Neuronal stem cell (in vitro differentiated cells): Measurements from ENCODE around the gene CLBA1.

Experiments
- DNase-seq: peaks from one replicate; pipeline ENCODE4 v3.0.0-alpha.2; 2013; ENCODE audit warnings: low spot score
- H2AFZ ChIP-seq: one replicate; pipeline ENCODE4 v1.6.1; 2013; ENCODE audit warnings: mild to moderate bottlenecking, low read length, inconsistent platforms
- H2AK5ac ChIP-seq: 2 replicates; pipeline ENCODE4 v1.6.1; 2013; ENCODE audit warnings: low read depth, mild to moderate bottlenecking, inconsistent platforms, low read length, moderate library complexity, mixed read lengths
- H2BK120ac ChIP-seq: 2 replicates; pipeline ENCODE4 v1.6.1; 2013; ENCODE audit warnings: low read depth, mild to moderate bottlenecking, inconsistent platforms, low read length, moderate library complexity, mixed read lengths
- H2BK12ac ChIP-seq: one replicate; pipeline ENCODE4 v1.6.1; 2013; ENCODE audit warnings: low read length, inconsistent platforms
- H2BK15ac ChIP-seq: 2 replicates; pipeline ENCODE4 v1.6.1; 2013; ENCODE audit warnings: mild to moderate bottlenecking, low read length, inconsistent platforms, mixed read lengths
- H2BK5ac ChIP-seq: one replicate; pipeline ENCODE4 v1.6.1; 2013; ENCODE audit warnings: inconsistent platforms, mild to moderate bottlenecking, low read length, moderate library complexity
- H3K14ac ChIP-seq: one replicate; pipeline ENCODE4 v1.6.1; 2013; ENCODE audit warnings: low read length, inconsistent platforms
- H3K18ac ChIP-seq: 2 replicates; pipeline ENCODE4 v1.6.1; 2013; ENCODE audit warnings: low read length, inconsistent platforms
- H3K23ac ChIP-seq: 2 replicates; pipeline ENCODE4 v1.6.1; 2013; ENCODE audit warnings: low read depth, mild to moderate bottlenecking, mixed read lengths, low read length, inconsistent platforms; ENCODE audit not compliant: poor library complexity
- H3K27ac ChIP-seq: replicated peaks from 3 replicates; pipeline ENCODE4 v1.5.1; 2013; ENCODE audit warnings: low read length, inconsistent platforms
- H3K27me3 ChIP-seq, 3 experiments: 2 replicates each; pipeline ENCODE4 v1.6.1; 2013; ENCODE audit warnings: low read length in 3 of 3, mild to moderate bottlenecking in 2 of 3, inconsistent platforms in 1 of 3, low read depth in 1 of 3, mixed read lengths in 1 of 3, moderate library complexity in 1 of 3; ENCODE audit not compliant: control insufficient read depth in 3 of 3, insufficient read depth in 3 of 3
- H3K36me3 ChIP-seq, 2 donors: replicated peaks in 1 of 2; 2 replicates each; pipeline ENCODE4 v1.6.1; 2013; ENCODE audit warnings: low read length in 2 of 2; ENCODE audit not compliant: control insufficient read depth in 2 of 2, insufficient read depth in 2 of 2
- H3K4ac ChIP-seq: 2 replicates; pipeline ENCODE4 v1.6.1; 2013; ENCODE audit warnings: inconsistent platforms, mild to moderate bottlenecking, low read length, moderate library complexity
- H3K4me1 ChIP-seq, 2 donors: 1 replicate in 1 of 2; 2 replicates in 1 of 2; pipeline ENCODE4 v1.6.1; 2013; ENCODE audit warnings: low read length in 2 of 2, low read depth in 1 of 2; ENCODE audit not compliant: control insufficient read depth in 2 of 2, insufficient read depth in 1 of 2
- H3K4me2 ChIP-seq: one replicate; pipeline ENCODE4 v1.6.1; 2013; ENCODE audit warnings: mild to moderate bottlenecking, low read length, inconsistent platforms; ENCODE audit not compliant: insufficient read depth, poor library complexity, severe bottlenecking
- H3K4me3 ChIP-seq, 2 donors: 2 replicates each; pipeline ENCODE4 v1.5.1; 2013; ENCODE audit warnings: low read length in 2 of 2, mild to moderate bottlenecking in 2 of 2, inconsistent platforms in 1 of 2, moderate library complexity in 1 of 2
- H3K79me1 ChIP-seq: one replicate; pipeline ENCODE4 v1.6.1; 2013; ENCODE audit warnings: low read depth, mild to moderate bottlenecking, inconsistent platforms, low read length, moderate library complexity
- H3K9ac ChIP-seq: one replicate; pipeline ENCODE4 v1.6.1; 2013; ENCODE audit warnings: mild to moderate bottlenecking, low read depth, low read length, inconsistent platforms; ENCODE audit not compliant: poor library complexity
- H3K9me3 ChIP-seq, 2 donors: replicated peaks in 1 of 2; 2 replicates each; pipeline versions ENCODE3 to v1.6.1; 2013; ENCODE audit warnings: low read length in 2 of 2, mild to moderate bottlenecking in 2 of 2, inconsistent platforms in 1 of 2, low read depth in 1 of 2, mixed read lengths in 1 of 2, moderate library complexity in 1 of 2; ENCODE audit not compliant: control insufficient read depth in 2 of 2, insufficient read depth in 1 of 2
- H4K8ac ChIP-seq: one replicate; pipeline ENCODE4 v1.6.1; 2013; ENCODE audit warnings: low read depth, mild to moderate bottlenecking, inconsistent platforms, low read length, moderate library complexity
- H4K91ac ChIP-seq: one replicate; pipeline ENCODE4 v1.6.1; 2013; ENCODE audit warnings: low read length, low read depth, mild to moderate bottlenecking, inconsistent platforms; ENCODE audit not compliant: poor library complexity
- whole genome bisulfite sequencing, 2 donors: extraction: QIAGEN DNeasy Blood & Tissue Kit; methylation state at CpG; one replicate each; pipeline ENCODE4 v1.1.7; 2013; ENCODE audit warnings: missing lambda C conversion rate in 2 of 2, mixed read lengths in 1 of 2; ENCODE audit not compliant: insufficient read length in 2 of 2, insufficient replicate concordance in 1 of 2; ENCODE audit errors: extremely low coverage in 2 of 2; 5-methylcytosine and 5-hydroxymethylcytosine counted together

CLBA1 gene

GRCh38 chr14:104977008-104977680 is 8.4 kb upstream of the CLBA1 start:
- WGBS, 2 donors, result no CpG with 5 or more reads among the region's 11 CpGs
- H3K4me3 ChIP-seq, result peak overlapping the region; percentile 38 to 41

GRCh38 chr14:104977681-104978653 is 7.6 kb upstream of the CLBA1 start, which contains the start of gene AHNAK2:
TSS of gene AHNAK2 (minus strand) at chr14:104978374. CDS start at chr14:104978237, 137 bp downstream.
- DNase-seq, result peak; percentile 82
- H2BK5ac ChIP-seq, result peak within 1 kb of the TSS; percentile 82
- H3K9ac ChIP-seq, result peak within 1 kb of the TSS; percentile 77
- H2AK5ac ChIP-seq, result peak within 1 kb of the TSS; percentile 99
- peaks cover 24 to 26% of the 10 kb centered on the region in 2 donors for H3K4me1 ChIP-seq
- peak within 1 kb of the TSS; percentile 41 to 77 for H3K4me3 ChIP-seq
- H3K4me2 ChIP-seq, result peak within 1 kb of the TSS; percentile 83
- peak within 1 kb of the TSS; percentile 89 for H3K14ac ChIP-seq
- peak within 1 kb of the TSS; percentile 85 for H3K23ac ChIP-seq
- peak within 1 kb of the TSS; percentile 94 for H2BK120ac ChIP-seq
- no peaks in the 10 kb centered on the region for H3K36me3 ChIP-seq
- no peak within 1 kb of the TSS for H3K27ac ChIP-seq
- peak within 1 kb of the TSS; percentile 87 for H2AFZ ChIP-seq
- peak within 1 kb of the TSS; percentile 99 for H2BK15ac ChIP-seq
- peak within 1 kb of the TSS; percentile 90 for H2BK12ac ChIP-seq
- no peak within 1 kb of the TSS for H4K91ac ChIP-seq
- peaks cover 2% of the 10 kb centered on the region for H3K79me1 ChIP-seq
- no CpG with 5 or more reads among the region's 111 CpGs for WGBS, 2 donors
- H3K27me3 ChIP-seq, result peaks cover 5 to 93% (median 37%) of the 10 kb centered on the region in 3 experiments
- H3K4ac ChIP-seq, result no peak within 1 kb of the TSS
- no peaks in the 10 kb centered on the region for H3K9me3 ChIP-seq
- H4K8ac ChIP-seq, result peak within 1 kb of the TSS; percentile 43
- H3K18ac ChIP-seq, result peak within 1 kb of the TSS; percentile 91

More at GRCh38 chr14:104977008-104977680, 8.4 kb upstream of the CLBA1 start:
- H3K4me2 ChIP-seq, result peak overlapping the region; percentile 83
- no peaks in the 10 kb centered on the region for H3K9me3 ChIP-seq
- H3K18ac ChIP-seq, result peak overlapping the region; percentile 78
- H2AFZ ChIP-seq, result peak overlapping the region; percentile 87
- H2BK15ac ChIP-seq, result peak overlapping the region; percentile 99
- H3K4me1 ChIP-seq, result peaks cover 25 to 30% of the 10 kb centered on the region in 2 donors
- H4K8ac ChIP-seq, result peak overlapping the region; percentile 43
- H3K23ac ChIP-seq, result peak overlapping the region; percentile 85
- H3K9ac ChIP-seq, result peak overlapping the region; percentile 60
- peak overlapping the region; percentile 82 for H2BK5ac ChIP-seq
- peaks cover 2% of the 10 kb centered on the region for H3K79me1 ChIP-seq
- no peak for DNase-seq
- H3K14ac ChIP-seq, result peak overlapping the region; percentile 25
- no peak overlapping the region for H3K27ac ChIP-seq
- peak overlapping the region; percentile 94 for H2BK120ac ChIP-seq
- H3K4ac ChIP-seq, result no peak overlapping the region
- peak overlapping the region; percentile 41 for H2BK12ac ChIP-seq
- H3K36me3 ChIP-seq, result no peaks in the 10 kb centered on the region
- H4K91ac ChIP-seq, result no peak overlapping the region
- H3K27me3 ChIP-seq, result peaks cover 5 to 92% (median 37%) of the 10 kb centered on the region in 3 experiments
- H2AK5ac ChIP-seq, result peak overlapping the region; percentile 99

- peak overlapping the region; percentile 76 for H2AFZ ChIP-seq
- peak overlapping the region; percentile 90 for H2BK12ac ChIP-seq
- H3K14ac ChIP-seq, result peak overlapping the region; percentile 89
- no peak for DNase-seq
- peaks cover 5 to 92% (median 37%) of the 10 kb centered on the region in 3 experiments for H3K27me3 ChIP-seq
- no peak overlapping the region for H4K91ac ChIP-seq
- peak overlapping the region; percentile 90 for H2AK5ac ChIP-seq
- H3K4ac ChIP-seq, result no peak overlapping the region
- peaks cover 2% of the 10 kb centered on the region for H3K79me1 ChIP-seq
- H3K36me3 ChIP-seq, result no peaks in the 10 kb centered on the region
- H3K4me1 ChIP-seq, result peaks cover 18% of the 10 kb centered on the region in 2 donors
- H3K4me2 ChIP-seq, result peak overlapping the region; percentile 57
- H2BK120ac ChIP-seq, result peak overlapping the region; percentile 61
- H4K8ac ChIP-seq, result no peak overlapping the region
- peak overlapping the region; percentile 39 for H2BK5ac ChIP-seq
- peak overlapping the region; percentile 58 for H2BK15ac ChIP-seq
- peak overlapping the region; percentile 55 for H3K23ac ChIP-seq
- H3K27ac ChIP-seq, result no peak overlapping the region
- peak overlapping the region; percentile 87 for H3K18ac ChIP-seq
- H3K9me3 ChIP-seq, result no peaks in the 10 kb centered on the region
- no peak overlapping the region for H3K9ac ChIP-seq
- WGBS, 2 donors, result no CpG with 5 or more reads among the region's 32 CpGs
- H3K4me3 ChIP-seq, result peak overlapping the region in 1 of 2 donors; percentile 69
These were observed 6.6 kb upstream of the CLBA1 start for GRCh38 chr14:104978746-104979691.
